ENCODE results near the gene TRMT5.

DNA sequence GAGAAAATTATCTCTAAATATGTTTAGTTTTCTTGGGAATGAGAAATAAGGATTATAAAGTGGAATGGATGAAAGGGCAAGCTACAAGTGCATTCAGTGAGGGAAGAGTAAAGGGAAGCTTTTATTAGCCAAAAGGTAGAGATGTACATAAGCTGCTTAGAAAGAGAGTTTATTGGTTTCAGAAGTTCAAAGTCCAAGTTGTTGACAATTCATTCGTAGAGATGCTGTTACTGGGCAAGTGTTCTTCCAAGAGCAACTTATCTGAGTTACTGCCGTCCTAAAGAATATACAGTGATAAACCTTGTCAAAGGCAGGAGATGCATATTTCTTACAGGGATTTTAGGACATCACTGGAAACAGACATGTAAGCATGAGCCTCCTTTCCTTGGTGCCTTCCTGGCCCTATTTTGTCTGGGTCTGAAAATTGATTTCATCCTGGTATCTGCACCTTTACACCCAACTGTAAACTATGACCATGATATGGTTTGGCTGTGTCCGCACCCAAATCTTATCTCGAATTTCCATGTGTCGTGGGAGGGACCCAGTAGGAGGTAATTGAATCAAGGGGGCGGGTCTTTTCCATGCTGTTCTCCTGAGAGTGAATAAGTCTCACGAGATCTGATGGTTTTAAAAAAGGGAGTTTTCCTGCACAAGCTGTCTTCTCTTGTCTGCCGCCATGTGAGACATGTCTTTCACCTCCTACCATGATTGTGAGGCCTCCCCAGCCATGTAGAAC lies 46.8 kb downstream of the TRMT5 start:
- TF ChIP-seq, protein P1, sequence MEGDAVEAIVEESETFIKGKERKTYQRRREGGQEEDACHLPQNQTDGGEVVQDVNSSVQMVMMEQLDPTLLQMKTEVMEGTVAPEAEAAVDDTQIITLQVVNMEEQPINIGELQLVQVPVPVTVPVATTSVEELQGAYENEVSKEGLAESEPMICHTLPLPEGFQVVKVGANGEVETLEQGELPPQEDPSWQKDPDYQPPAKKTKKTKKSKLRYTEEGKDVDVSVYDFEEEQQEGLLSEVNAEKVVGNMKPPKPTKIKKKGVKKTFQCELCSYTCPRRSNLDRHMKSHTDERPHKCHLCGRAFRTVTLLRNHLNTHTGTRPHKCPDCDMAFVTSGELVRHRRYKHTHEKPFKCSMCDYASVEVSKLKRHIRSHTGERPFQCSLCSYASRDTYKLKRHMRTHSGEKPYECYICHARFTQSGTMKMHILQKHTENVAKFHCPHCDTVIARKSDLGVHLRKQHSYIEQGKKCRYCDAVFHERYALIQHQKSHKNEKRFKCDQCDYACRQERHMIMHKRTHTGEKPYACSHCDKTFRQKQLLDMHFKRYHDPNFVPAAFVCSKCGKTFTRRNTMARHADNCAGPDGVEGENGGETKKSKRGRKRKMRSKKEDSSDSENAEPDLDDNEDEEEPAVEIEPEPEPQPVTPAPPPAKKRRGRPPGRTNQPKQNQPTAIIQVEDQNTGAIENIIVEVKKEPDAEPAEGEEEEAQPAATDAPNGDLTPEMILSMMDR (IDR thresholded peaks at IDR 0.05) = no peak
- no peak for TF ChIP-seq POLR2A (IDR thresholded peaks at IDR 0.05)

Data from esophagus squamous epithelium (tissue), 4 donors.